HG03442 (cell line): ENCODE data around the gene MTTP.

ENCODE experiments used
- ATAC-seq: cut with Tn5 transposase; IDR thresholded peaks from one replicate; pipeline ENCODE4 v1.9.1; 2021; ENCODE audit warnings: mild to moderate bottlenecking, moderate library complexity; ENCODE audit not compliant: unreplicated experiment

Gene MTTP

DNA sequence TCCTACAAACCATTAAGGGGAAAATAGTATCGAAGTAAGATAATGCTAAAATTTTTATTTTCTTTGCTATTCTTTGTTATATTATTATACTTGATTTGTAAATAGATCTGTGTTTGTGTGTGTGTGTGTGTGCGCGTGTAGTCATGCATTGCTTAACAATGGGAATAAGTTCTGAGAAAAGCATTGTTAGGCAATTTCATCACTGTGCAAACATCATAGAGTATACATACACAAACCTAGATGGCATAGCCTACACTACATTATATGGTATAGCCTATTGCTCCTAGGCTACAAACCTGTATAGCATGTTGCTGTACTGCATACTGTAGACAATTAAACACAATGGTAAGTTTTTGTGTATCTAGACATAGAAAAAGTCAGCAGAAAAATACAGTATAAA lies 17.1 kb downstream of the MTTP start:
- ATAC-seq: no peak

DNA sequence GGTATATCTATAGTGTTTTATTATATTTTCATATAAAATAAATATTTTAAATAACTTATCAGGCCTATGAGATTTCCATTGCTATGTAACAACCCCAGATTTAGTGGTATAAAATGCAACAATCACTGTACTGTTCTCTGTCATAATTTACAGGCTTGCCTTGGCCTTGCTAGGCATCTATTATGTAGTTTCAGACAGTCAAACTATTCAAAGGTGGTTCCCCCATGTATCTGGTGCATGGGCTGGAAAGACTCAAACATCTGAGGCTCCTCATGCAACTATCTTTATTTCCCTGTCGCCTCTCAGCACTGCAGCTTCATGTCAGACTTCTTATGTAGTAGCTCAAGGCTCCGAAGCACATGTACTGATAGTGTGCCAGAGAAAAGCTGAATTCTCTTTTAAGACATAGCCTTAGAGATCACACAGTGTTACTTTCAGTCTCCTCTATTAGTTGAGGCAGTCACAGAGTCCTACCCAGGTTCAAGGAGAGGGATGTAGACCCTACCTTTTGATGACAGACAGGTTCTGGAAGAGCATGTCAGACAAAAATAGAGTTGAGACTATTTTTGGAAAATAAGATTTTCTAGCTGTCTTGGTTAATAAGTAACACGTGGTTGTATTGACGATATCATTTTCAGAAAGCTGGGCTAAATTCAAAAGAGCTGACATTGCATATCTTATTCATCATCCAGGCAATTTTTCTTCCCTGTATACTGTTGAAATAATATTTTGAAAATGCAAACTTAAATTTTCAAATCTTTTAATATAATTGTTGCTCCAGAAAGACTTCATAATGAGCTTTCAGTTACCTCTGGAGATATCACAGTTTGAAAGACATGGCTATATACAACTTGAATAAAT lies 19.4 kb downstream of the MTTP start:
- ATAC-seq: peak; percentile 64

DNA sequence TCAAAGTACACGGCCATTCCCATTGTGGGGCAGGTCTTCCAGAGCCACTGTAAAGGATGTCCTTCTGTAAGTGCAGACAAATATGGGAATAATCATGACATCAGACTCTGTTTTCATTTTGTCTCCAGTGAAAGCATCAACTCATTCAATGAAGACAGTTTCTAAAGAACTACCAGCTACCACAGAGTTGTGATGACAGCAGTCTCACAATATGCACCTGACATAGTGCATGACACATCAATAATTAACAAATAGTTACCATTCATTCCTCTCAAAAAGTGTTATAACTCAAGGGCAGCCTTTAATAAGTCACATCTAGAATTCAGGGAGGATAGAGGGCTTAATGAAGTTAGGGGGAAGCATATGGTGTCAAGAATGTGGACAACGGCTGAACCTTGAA lies 20.2 kb downstream of the MTTP start:
- no peak for ATAC-seq

DNA sequence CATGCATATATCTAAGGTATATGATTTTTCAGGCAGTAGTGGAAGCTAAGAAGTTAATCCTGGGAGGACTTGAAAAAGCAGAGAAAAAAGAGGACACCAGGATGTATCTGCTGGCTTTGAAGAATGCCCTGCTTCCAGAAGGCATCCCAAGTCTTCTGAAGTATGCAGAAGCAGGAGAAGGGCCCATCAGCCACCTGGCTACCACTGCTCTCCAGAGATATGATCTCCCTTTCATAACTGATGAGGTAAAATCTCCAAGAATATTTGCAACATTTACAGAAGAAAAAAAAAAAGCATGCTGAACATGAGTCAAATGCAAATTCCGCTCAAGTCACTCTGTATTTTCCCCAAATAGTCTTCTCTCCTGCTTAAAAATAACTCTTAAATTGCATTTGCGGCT lies 32.1 kb downstream of the MTTP start:
- no peak for ATAC-seq

DNA sequence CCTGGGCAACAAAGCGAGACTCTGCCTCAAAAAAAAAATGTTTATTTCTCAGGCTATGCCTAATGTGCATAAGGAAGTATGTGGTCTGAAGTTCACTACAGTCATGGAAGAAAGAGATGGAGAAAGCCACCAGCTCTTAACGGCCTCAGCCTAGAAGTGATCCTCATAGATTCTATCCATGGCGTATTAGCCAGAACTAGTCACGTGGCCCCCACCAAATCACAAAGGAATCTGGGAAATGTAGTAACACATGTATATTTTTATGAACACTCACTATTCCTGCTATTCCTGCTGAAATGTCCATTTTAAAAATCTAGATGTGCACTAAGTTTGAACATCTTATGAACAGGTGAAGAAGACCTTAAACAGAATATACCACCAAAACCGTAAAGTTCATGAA lies 33.8 kb downstream of the MTTP start:
- ATAC-seq: no peak

DNA sequence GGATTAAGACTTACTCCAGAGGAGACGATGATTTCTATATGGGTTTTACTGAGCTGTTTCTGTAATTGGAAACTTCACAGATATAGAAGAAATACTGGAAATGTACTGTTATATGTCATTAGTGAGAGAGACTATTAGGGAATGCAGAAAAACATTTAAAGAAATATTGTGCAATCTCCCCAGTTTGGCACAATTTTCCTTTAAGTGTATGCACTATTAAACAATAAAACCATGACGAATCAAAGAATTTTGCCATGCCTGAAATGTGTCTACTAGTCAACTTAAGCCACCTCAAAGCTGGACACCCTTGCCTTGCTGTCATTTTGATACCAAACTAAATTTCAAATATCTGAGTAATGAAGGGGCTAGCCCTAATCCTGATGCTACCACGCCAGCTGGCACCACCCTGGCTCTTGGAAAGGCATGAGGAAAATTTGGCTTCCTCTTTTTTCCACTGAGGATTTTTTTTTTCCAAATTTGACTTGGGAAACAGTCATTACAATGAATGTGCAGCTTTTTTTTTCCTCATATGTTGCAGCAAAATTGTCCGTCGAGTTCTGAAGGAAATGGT lies 36.1 kb downstream of the MTTP start:
- no peak for ATAC-seq

DNA sequence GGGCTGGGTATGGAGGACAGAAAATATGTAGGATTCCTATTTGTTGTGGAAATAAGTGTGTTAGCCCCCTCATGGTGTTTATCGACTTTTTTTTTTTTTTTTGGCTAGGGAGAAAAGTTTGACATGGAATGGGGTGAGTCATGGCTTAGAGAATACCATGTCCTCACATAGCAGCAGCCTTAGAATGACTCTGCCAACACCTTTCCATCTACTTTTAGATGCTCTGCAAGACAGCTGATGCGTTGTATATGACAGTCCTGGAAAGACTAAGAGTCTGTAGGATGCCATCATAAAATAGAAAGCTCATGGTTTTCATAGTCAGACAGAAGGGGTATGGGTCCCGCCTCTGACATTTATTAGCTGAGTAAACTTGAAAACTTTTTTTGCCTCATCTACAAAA lies 37.7 kb downstream of the MTTP start:
- no peak for ATAC-seq

DNA sequence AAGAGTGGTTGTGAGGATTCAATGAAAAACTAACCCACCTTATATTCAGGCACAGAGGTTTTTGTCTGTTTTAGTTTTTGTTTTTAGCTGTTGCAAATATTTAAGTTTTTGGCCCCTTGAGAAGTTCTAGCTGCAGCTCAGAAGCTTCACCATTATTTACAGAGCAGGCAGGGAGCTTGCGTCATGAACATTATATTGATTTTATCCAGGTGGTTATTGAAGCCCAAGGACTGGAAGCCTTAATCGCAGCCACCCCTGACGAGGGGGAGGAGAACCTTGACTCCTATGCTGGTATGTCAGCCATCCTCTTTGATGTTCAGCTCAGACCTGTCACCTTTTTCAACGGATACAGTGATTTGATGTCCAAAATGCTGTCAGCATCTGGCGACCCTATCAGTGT lies 38.1 kb downstream of the MTTP start:
- ATAC-seq: no peak

DNA sequence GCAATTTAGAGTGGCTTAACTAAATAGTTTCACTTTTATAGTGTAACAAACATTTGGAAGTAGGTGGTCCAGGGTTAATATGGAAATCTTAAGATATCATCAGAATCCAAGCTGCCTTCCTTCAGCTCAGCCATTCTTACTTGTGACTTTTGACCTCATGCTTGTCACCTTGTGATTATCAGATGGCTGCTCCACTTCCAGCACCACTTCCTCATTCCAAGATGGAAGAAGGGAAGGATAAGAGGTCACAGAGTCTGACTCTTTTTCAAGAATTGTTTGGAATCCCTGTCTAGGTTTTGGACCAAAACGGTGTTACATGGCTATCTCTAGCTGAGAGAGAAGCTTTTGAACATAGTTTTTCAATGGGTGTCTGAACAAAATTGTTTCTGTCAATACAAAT lies 39.9 kb downstream of the MTTP start:
- no peak for ATAC-seq

DNA sequence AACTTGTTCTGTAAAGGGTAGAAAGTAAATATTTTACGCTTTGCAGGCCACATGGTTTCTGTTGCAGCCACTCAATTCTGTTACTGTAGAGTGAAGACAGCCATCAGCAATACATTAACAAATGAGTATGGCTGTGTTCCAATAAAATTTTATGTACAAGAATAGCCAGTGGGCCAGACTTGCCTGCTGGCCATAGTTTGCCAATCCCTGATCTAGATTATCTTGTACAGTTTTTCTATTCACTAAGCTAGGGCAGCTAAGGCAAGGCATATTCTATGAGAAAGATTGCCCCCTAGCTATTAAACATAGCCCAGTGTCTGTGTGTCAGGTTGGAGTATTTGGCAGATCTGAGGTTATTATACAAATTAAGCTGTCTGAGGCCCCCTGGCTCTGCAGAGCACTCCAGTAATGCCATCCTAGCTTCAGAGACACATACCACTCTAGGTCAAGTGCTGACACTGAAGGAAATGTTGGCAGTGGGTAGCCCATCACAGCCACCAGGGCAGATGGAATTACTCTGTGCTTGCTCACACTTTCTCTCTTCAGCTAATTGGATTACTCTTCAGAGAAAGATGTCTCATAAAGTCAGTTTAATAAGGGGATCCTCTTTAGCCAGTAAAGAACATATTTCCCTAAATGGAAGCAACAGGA lies 40.7 kb downstream of the MTTP start:
- no peak for ATAC-seq

DNA sequence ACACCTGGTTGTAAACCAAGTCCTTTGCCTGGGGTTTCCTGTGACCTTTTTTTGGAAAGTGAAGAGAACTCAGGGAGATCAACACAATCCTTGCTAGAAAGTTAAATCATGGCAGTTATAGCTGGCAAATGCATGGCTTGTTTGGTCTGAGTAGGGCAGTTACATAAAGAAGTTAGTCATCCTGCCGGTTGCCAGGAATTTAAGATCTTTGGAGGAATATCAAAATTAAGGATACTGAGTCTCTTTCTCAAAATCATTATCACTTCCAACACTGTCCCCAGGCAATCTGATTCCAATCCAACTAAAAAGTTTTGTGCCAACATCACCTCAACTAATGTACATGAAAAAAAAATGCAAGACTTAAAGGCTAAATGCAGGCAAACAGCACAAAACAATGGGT lies 42.8 kb downstream of the MTTP start:
- no peak for ATAC-seq

DNA sequence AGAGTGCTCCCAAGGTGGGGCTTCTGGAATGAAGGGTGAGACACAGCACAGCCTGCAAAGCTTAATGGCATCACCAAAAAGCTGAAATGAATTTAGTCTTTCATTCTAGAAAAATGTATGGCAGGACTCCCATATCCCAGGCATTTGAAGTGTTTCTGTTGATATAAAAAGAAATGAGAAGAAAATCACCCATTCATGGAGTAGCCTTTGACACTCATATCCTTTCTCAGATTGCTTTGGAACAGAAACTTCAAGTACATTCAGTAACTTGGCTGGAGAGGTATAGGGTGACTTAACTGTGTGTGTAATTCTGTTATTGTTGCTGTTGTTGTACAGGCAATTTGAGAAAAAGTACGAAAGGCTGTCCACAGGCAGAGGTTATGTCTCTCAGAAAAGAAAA lies 47.7 kb downstream of the MTTP start:
- ATAC-seq: no peak

DNA sequence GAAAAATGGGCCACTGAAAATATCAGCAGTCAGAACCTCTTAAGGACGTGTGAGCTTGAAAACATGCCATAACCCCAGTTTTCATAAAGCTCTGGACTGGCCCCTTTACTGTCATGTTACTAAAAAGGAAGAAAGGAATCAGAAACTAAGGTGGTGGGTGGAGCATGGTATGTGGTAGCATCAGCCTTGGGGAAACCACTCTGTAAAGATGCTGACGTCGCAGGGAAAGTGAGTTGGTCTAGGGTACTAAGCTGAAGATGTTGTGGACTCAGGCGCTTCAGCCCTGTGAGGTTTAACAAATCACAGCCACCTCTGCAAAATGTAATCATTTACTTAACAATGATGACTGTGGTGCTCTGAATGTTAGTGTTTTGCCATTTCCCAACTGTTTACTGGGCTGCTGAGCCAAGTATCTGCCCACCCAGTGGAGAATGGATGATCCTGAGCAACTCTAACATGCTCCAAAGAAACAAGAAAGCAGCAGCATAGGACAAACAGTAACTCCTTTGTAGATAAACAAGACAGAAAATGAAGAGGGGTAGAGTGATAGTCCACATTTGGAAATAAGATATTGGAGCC lies 49.6 kb downstream of the MTTP start:
- no peak for ATAC-seq

DNA sequence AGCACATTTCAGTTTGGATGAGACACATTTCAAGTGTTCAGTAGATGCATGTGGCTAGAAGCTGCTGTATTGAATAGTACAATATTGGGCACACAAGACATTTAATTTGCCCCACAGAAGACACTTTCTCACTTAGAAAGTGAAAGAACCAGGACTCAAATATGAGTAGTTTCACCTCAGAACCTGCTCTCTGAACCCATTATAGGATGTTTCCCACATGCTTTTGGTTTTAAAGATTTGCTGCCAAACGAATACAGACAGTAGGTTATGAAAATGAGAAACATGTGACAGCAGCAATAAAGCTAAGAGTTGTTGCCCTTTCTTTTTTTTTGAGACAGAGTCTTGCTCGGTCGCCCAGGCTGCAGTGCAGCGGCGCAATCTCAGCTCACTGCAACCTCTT lies 50.7 kb downstream of the MTTP start:
- ATAC-seq: peak; percentile 41

DNA sequence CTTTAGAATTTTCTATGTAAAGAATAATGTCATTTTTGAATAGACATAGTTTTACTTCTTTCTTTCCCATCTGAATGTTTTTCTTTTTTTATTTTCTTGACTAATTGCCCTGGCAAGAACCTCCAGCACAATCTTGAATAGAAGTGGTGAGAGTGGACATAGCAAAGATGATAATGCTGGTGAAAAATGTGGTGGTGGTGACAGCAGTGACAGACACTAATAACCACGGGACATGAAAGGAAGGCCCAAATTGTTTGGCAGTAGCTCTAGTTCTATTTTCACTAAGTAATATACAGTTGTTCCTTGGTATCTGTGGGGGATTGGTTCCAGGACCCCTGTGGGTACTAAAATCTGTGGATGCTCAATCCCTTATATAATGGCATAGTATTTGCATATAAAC lies 53.4 kb downstream of the MTTP start:
- no peak for ATAC-seq

DNA sequence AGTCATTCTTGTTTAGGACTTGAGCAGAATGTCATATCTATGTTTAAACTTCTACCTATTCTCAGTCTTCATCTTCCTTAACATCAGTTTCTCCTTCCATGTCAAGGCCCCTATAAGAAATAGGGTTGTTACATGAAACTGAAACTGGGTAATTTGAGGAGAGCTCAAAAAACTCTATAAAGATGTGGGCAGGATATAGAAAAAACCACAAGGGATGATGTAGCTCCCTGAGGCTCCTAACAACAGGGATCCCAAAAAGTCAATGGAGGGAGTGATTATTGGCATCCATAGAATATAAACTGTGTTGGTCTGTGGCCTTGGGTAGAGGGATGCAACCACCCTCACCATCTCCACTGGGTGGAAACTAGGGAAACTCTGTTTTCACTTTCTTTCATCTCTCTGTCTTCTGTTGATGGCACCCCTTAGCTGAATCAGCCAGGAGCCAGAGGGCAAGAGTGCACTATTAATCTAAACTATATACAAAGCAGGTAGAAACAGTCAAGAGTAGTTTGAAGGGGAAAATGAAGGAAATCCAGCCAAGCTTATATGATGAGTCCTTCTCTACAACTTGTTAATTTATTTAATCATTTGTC lies 55.4 kb downstream of the MTTP start:
- ATAC-seq: no peak

DNA sequence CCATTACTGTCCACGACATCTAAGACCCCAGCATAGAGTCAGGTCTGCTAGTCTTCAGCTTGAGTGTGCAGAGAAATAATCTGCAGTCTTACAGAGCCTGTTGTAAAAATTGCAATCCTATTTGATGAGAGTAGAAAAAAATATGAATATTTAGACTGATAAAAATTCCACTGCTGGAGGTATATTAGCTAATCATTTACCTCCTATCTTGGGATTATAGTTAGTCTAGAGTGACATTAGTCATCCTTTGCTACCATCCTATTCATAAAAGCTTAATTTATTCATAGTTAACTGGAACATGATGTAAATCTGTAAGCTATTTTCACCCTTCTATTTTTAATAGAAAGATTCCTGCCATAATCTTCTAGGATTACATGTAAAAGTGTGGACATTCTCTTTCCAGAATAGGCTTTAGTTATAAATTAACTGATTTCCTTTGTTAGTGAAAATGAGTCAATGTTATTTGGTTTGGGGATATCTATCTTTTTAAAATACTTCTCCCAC lies 56.3 kb downstream of the MTTP start:
- ATAC-seq: no peak

DNA sequence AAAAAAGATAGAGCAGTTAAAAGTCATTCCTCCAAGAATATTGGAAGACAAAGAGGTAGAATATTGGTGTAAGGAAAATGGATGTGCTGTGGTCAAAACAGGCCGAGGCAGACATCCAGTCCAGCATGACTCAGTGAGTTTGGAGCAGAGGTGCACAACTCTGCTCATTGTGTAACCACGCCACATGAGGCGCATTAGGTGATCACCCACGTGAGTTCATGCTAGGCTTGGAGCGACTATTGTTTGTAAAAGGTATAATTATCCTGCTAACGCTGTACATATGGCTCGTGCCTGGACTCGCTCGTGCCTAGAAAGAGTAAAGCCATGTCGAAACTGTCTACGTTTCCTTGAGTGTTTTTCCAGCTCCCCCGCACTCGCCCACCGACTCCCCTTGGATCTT lies 59.1 kb downstream of the MTTP start:
- ATAC-seq: no peak

DNA sequence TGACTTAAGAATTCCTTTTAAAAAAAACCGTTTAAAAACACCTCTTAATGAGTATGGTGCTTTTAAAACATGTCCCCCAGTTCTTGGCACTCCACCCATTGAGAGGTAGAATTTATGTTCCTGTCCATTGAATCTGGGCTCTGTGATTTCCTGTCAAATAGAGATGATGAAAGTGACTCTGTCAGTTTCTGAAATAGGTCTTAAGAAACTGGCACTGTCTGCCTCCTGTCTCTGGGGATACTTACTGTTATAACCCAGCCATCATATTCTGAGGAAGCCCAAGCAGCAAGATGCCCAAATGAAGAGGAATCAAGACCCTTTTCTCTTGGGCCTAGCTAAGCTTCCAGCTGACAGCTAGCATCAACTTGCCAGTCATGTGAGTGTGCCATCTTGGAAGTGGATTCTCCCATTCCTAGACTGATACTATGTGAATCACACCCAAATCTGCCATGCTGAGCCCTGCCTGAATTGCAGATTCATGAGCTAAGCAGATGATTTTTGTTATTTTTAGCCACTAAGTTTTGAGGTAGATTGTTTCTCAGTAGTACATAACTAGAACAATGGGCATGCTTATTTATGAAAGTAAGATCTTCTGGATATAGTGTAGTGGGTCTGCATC lies 60.2 kb downstream of the MTTP start:
- ATAC-seq: no peak

DNA sequence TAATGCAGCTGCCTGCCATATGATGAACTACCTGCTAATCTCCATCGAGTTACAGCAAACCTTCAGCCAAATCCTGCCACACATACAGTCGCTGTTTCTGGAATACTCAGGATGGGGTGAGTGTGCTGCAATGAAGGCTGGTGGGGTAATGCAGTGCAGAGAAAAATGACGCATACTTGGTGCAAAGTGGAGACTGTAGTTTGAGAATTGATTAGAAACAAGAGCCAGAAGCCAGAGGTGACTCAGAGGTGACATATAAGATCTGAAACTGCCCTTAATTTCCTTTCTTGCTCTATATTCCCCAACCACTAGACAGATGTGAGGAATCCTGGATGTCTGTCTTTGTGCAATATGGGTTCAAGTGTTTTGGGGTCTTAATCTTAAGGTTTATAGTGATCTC lies 61.0 kb downstream of the MTTP start:
- ATAC-seq: no peak

DNA sequence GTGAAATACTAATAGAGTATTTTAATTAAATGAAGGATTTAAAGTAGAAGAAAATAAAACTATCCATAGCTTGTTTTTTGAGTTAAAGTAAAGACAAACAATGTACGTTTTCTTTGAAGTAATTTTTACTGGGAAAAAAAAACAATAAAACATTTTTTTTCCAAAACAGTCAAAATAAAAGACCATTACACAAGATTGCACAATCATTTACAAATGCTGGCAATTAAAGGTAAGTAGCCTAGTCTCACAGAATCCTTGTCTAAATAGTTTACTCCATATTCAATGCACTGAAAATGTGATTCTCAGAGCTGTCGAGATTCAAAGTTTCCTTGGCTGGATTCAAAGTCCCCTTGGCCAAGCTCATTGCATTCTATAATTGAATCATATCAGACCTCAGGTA lies 61.8 kb downstream of the MTTP start:
- no peak for ATAC-seq
